ENCODE results near the gene PDAP1.
"Not testable (repeated sequence)": the region's sequence is repeated elsewhere in the genome, so short reads cannot be mapped to it uniquely, and the experiment has no call there.

The PDAP1 gene

DNA sequence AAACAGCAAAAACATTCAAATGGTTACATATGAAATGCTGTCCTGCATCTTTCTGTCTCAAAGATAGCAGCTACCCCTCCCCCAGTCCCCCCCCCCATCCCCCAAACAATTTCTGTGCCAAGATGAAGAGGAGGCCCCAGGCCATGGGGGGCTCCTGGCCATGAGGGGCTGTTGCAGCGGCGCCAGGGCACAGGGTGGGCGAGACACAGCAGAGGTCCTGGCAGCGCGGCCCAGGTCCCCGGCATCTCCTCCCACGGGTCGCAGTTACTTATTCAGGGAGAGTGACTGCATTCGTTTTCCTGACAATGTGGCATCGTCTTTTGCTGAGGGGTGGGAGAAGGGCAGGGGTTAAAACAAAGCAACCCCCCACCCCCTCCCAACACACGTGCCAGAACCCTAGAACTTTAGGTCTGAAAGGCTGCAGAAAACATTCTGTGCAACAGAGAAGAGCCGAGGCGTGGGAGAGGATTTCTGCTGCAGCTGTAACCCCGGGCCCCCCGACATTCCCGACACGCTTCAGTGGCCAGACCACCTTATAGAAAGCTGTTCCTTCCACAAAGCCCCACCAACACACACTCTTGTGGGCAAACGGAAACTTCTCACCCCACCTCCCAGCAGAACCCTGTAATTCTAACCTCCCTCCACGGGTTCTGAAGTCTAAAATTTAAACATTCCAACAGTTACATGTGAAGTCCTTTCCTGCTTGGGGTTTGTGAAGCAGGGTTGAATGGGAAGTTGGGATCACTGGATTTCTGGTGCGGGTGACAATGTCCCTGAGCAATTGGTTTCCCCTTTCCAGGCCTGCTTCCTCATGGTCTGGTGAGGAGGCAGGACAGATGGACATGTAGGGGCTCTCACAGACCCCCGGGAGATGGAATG is 11.7 kb downstream of the PDAP1 start:
- DNase-seq (ENCODE audit: low read depth in 2 of 2) = no peak

DNA sequence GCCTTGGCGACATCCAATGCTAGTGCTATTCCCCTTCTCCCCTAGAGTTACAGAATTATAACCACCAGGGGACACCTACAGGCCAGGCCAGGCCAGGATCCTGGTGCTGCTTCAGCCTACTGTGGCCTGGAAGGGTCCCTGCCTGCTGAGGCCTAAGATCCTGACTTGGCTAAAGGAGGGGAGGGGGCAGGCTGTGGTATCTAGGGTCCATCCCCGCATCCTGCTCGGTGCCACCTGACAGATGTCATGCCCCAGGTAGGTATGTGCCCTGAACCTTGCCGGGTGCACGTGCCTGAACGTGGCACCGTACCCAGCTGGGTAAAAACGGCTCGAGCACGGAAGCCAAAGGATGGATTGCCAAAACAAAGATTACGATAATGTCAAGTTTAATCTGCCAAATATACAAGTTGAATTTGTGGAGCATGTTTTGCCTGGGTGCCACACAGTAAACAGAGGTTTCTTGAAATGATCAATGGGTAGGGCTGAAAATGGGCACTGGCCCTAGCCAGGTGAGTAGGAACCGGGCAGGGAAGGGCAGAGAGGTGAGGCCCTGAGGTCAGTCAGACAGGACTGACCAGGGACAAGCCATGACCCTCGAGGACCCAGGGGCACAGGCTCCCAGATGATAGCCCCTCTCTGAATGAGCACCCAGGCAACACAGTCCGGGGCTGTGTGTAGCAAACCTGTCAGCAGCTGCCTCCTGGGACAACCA is 12.6 kb downstream of the PDAP1 start:
- no peak for DNase-seq (ENCODE audit: low read depth in 2 of 2)

- no peak for DNase-seq (ENCODE audit: low read depth in 2 of 2)
Observed at GRCh38 chr7:99394188-99394502, 14.3 kb downstream of the PDAP1 start.

DNA sequence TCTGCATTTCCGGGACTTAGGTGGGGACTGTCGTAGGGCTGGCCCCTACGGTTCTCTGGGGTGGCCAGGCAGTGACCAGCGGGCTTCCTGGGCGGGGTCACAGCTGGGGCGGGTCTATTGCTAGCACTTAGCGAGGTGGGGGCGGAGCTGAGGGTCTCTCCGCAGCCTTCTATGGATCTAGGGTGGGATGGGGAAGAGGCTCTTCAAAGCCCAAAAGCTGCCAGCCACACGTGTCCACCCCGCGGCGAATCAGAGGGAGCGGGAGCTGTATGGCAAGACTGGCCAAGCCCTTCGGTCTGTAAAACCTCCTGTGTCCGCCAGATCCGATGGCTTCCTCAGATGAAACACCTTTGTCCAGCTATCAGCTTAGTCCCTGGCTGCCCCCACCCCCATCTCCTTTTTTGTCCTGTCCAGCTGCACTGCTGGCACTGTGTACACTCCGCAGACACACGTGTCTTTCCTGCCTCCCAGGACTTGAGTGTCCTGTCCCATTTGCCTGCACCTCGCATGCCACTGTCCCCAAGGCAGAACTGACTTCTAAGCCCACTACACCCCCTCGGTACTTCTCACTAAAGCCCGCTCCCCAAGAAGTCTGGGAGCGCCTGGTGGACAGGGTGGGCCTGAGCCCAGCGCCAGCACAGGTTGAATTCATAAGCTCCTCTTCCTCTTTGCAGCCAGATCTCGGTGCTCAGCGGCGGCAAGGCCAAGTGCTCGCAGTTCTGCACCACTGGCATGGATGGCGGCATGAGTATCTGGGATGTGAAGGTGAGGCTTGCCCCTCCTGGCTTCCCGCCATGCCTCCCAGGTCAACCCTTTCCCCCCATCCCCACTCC is 14.8 kb downstream of the PDAP1 start:
- DNase-seq (ENCODE audit: low read depth in 2 of 2) = no peak

DNA sequence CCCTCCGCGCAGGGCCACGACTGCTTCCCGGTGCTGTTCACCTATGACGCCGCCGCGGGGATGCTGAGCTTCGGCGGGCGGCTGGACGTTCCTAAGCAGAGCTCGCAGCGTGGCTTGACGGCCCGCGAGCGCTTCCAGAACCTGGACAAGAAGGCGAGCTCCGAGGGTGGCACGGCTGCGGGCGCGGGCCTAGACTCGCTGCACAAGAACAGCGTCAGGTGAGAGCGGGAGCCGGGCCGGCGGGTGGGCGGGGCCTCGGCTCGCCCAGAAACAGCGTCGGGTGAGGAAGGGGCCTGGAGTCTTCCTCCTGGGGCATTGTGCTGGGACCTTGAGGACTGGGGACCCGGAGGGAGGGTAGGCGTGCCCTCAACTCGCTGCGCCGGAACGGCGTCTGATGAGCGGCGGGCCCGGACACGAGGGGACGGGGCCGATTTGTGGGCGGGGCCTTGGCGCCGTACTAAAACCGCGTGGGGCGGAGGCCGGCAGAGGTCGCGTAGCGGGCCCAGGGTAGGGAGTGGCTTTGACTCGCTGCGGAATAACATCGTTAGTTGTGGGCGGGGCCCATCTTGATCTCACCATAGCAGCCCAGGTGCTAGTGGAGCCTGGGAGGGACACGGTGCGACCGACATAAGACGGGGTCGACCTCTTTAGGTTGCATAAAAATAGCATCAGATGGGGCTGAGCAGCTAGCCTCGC is 15.6 kb downstream of the PDAP1 start:
- no peak for DNase-seq (ENCODE audit: low read depth in 2 of 2)

- no peak for DNase-seq (ENCODE audit: low read depth in 2 of 2)
Observed at GRCh38 chr7:99392046-99392445, 16.4 kb downstream of the PDAP1 start.

- DNase-seq (ENCODE audit: low read depth in 2 of 2) = no peak
Observed at GRCh38 chr7:99390941-99391602, 17.3 kb downstream of the PDAP1 start.

- no peak for DNase-seq (ENCODE audit: low read depth in 2 of 2)
Observed at GRCh38 chr7:99389772-99390171, 18.6 kb downstream of the PDAP1 start.

DNA sequence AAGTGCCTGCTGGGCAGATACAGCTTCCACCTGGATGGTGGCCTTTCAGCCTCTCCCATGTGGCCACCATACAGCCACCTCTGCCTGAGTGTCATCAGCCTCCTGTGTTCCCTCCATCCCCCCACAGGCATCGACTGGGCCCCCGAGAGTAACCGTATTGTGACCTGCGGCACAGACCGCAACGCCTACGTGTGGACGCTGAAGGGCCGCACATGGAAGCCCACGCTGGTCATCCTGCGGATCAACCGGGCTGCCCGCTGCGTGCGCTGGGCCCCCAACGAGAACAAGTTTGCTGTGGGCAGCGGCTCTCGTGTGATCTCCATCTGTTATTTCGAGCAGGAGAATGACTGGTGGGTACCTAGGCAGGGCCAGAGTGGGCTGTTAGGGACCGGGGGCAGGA is 20.5 kb downstream of the PDAP1 start:
- no peak for DNase-seq (ENCODE audit: low read depth in 2 of 2)

GRCh38 chr7:99387239-99387635 is 21.2 kb downstream of the PDAP1 start:
- not testable (repeated sequence) for DNase-seq (ENCODE audit: low read depth in 2 of 2)

- no peak for DNase-seq (ENCODE audit: low read depth in 2 of 2)
Observed at GRCh38 chr7:99386584-99387238, 21.7 kb downstream of the PDAP1 start.

DNA sequence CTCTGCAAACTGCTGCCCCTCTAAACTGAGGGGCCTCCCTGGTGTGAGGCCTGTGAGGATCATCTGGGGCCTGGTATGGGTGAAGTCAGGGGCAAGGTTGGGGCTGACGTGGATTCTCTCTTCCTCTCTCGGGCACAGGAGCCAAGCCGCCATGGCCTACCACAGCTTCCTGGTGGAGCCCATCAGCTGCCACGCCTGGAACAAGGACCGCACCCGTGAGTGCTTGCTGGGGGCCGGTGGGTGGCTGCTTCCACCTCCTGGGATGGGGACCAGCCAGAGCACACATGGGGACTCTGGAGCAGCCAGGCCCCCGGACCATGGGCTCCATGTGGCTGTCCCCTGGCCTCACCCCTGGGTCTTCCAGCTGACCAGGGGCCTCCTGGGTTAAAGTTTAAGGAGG is 22.8 kb downstream of the PDAP1 start:
- no peak for DNase-seq (ENCODE audit: low read depth in 2 of 2)

DNA sequence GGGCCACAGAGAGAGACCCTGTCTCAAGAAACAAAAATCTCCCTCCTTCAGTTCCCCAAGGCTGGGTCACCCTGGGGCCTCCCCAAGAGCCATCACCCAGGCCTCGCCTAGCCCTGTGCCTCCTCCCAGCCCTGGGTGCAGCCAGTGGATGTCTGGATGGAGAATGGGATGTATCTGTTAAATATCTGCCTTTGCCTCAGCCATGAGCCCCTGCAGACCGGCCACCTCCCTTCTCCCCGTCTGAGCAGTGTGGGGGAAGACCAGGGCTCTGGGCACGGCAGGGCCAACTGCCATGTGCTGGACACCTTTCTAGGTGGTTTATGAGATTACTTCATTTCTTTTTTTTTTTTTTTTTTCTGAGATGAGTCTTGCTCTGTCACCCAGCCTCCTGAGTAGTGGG is 23.9 kb downstream of the PDAP1 start:
- no peak for DNase-seq (ENCODE audit: low read depth in 2 of 2)

DNA sequence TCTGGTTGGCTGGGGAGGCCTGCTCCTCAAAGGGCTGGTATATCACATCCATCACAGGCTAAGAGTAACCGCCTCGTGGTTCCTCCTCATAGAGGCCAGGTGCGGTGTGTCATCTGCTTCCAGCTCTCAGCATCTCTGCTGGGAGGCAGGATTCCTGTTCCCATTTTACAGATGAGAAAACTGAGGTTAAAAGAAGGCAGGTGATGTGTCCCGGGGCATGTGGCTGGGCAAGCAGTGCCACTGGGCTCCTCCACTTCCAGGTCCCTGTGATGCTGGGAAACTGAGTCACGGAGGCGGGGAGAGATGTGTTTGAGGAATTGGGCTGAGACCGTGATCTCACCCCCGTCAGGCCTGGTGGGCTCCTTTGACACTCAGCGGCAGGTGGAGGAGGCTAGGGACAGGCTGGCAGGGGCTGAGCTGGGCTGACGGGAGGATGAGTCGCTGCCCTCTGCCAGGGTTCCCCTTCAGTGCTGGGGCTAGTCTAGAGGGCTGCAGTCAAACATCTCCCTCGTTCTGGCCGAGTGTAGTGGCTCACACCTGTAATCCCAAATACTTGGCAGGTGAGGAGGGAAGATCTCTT is 24.5 kb downstream of the PDAP1 start:
- DNase-seq (ENCODE audit: low read depth in 2 of 2) = no peak

DNA sequence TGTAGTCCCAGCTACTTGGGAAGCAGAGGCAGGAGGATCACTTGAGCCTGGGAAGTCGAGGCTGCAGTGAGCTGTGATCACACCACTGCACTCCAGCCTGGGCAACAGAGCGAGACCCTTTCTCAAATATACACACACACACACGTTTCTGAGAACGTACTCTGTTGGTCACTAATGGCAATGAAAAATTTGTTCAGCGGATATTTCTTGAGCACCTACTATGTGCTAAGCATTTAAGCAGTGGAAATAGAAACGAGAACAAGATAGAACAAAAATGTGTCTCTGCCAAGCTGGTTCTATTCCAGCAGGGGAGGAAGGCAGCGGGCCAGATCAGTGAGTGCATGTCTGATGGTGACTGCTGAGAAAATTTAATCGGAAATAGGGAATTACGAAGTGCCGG is 25.2 kb downstream of the PDAP1 start:
- DNase-seq (ENCODE audit: low read depth in 2 of 2) = no peak

GRCh38 chr7:99381664-99382075 is 26.7 kb downstream of the PDAP1 start:
- DNase-seq (ENCODE audit: low read depth in 2 of 2) = no peak

GRCh38 chr7:99380823-99381663 is 27.4 kb downstream of the PDAP1 start:
- DNase-seq (ENCODE audit: low read depth in 2 of 2) = no peak

DNA sequence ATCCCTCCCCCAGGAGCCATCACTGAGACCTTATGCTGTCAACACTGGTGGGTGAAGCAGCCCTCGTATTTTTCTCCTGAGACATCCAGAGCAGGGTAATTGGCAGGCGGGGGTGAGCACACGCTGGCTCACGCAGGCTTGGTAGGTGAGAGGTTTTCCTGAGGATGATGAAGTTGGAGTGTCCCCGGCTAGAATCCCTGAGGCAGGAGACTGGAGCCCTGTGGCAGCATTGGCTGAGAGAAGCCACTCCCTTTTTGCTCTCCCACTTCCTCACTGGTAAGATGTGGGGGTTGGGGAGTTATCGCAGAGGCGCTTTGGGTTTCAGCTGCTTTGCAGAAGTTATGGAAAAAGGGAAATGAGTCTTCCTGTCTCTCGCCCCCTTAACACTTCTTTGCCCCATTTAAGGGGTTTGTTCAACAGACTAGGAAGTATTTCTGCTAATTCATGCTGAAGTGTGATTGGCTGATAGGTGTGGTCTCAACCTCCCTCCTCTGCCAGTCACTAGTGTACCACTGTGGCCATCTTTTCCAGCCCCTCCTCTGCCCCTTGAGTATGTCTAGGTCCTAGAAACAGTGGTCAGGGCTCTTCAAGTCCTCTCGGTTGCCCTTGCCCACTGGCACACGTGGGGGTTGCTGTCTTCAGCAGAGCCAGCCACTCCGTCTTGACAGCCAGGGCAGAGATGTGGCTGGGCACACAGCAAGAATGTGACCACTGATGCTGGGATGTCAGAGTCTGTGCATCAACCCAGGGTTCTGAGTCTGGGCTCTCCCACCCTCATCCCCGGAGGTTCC is 28.2 kb downstream of the PDAP1 start:
- DNase-seq (ENCODE audit: low read depth in 2 of 2) = no peak

GRCh38 chr7:99379693-99380031 is 28.7 kb downstream of the PDAP1 start:
- not testable (repeated sequence) for DNase-seq (ENCODE audit: low read depth in 2 of 2)
